Ishikawa (cell line): Measurements from ENCODE around the gene RPL10A.

Experiments used
- CEBPB ChIP-seq: IDR thresholded peaks from 2 replicates; pipeline ENCODE4 v1.6.1; 2012
- CREB1 ChIP-seq: IDR thresholded peaks from 2 replicates; pipeline ENCODE4 v1.6.1; 2012; ENCODE audit warnings: low read depth
- EGR1 ChIP-seq: IDR thresholded peaks from 2 replicates; pipeline ENCODE4 v1.6.1; 2012
- EP300 ChIP-seq: IDR thresholded peaks from 2 replicates; pipeline ENCODE4 v1.6.1; 2012; ENCODE audit warnings: borderline replicate concordance
- FOXM1 ChIP-seq: IDR thresholded peaks from 2 replicates; pipeline ENCODE4 v1.6.1; 2012; ENCODE audit warnings: low read depth, borderline replicate concordance
- NFIC ChIP-seq: IDR thresholded peaks from 2 replicates; pipeline ENCODE4 v1.6.1; 2012
- RAD21 ChIP-seq: IDR thresholded peaks from 2 replicates; pipeline ENCODE4 v1.6.1; 2012; ENCODE audit warnings: low read depth
- TAF1 ChIP-seq: IDR thresholded peaks from 2 replicates; pipeline ENCODE4 v1.6.1; 2012; ENCODE audit warnings: low read depth, mild to moderate bottlenecking
- TCF12 ChIP-seq: IDR thresholded peaks from 2 replicates; pipeline ENCODE4 v1.6.1; 2012; ENCODE audit warnings: low read depth
- TEAD4 ChIP-seq: IDR thresholded peaks from 2 replicates; pipeline ENCODE4 v1.6.1; 2012
- YY1 ChIP-seq: IDR thresholded peaks from 2 replicates; pipeline ENCODE4 v1.6.1; 2012; ENCODE audit warnings: low read depth
- ZBTB7A ChIP-seq: IDR thresholded peaks from 2 replicates; pipeline ENCODE4 v1.6.1; 2012; ENCODE audit warnings: low read depth
- TF ChIP-seq, protein P1 (sequence below): IDR thresholded peaks from 2 replicates; pipeline ENCODE4 v1.6.1; 2012; ENCODE audit warnings: low read depth, mild to moderate bottlenecking
- TF ChIP-seq, protein P2 (sequence below): IDR thresholded peaks from 2 replicates; pipeline ENCODE4 v1.6.1; 2012
- TF ChIP-seq, protein P3 (sequence below): IDR thresholded peaks from 2 replicates; pipeline ENCODE4 v1.6.1; 2012

RPL10A gene

DNA sequence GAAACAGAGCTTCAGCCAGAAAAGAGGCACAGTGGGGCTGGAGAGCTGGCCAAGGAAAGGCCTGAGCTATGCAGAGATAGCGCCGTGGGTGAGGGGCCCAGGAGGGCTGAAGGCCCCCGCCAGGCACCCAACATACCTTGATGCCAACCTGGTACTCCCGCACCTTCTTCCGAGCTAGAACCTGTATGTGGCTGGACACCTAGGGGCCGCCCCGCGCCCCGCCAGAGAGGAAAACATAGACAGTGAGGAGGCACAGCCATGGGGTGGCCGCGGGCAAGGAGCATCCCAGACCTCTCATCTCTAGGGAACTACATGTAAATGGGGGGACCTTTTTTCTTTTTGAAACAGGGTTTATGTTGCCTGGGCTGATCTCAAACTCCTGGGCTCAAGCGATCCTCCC is 12.0 kb downstream of the RPL10A start:
- no peak for TF ChIP-seq EP300
- no peak for TF ChIP-seq RAD21
- TF ChIP-seq, protein P1, sequence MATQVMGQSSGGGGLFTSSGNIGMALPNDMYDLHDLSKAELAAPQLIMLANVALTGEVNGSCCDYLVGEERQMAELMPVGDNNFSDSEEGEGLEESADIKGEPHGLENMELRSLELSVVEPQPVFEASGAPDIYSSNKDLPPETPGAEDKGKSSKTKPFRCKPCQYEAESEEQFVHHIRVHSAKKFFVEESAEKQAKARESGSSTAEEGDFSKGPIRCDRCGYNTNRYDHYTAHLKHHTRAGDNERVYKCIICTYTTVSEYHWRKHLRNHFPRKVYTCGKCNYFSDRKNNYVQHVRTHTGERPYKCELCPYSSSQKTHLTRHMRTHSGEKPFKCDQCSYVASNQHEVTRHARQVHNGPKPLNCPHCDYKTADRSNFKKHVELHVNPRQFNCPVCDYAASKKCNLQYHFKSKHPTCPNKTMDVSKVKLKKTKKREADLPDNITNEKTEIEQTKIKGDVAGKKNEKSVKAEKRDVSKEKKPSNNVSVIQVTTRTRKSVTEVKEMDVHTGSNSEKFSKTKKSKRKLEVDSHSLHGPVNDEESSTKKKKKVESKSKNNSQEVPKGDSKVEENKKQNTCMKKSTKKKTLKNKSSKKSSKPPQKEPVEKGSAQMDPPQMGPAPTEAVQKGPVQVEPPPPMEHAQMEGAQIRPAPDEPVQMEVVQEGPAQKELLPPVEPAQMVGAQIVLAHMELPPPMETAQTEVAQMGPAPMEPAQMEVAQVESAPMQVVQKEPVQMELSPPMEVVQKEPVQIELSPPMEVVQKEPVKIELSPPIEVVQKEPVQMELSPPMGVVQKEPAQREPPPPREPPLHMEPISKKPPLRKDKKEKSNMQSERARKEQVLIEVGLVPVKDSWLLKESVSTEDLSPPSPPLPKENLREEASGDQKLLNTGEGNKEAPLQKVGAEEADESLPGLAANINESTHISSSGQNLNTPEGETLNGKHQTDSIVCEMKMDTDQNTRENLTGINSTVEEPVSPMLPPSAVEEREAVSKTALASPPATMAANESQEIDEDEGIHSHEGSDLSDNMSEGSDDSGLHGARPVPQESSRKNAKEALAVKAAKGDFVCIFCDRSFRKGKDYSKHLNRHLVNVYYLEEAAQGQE = no peak
- TF ChIP-seq EGR1 = no peak
- no peak for TF ChIP-seq TAF1
- TF ChIP-seq FOXM1 = no peak

- no peak for TF ChIP-seq TEAD4
- TF ChIP-seq, protein P2, sequence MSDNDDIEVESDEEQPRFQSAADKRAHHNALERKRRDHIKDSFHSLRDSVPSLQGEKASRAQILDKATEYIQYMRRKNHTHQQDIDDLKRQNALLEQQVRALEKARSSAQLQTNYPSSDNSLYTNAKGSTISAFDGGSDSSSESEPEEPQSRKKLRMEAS = no peak
- TF ChIP-seq CEBPB = no peak
- TF ChIP-seq, protein P3, sequence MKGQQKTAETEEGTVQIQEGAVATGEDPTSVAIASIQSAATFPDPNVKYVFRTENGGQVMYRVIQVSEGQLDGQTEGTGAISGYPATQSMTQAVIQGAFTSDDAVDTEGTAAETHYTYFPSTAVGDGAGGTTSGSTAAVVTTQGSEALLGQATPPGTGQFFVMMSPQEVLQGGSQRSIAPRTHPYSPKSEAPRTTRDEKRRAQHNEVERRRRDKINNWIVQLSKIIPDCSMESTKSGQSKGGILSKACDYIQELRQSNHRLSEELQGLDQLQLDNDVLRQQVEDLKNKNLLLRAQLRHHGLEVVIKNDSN = no peak
- TF ChIP-seq EP300 = no peak
These were observed 13.0 kb downstream of the RPL10A start for GRCh38 chr6:35481226-35481625.

DNA sequence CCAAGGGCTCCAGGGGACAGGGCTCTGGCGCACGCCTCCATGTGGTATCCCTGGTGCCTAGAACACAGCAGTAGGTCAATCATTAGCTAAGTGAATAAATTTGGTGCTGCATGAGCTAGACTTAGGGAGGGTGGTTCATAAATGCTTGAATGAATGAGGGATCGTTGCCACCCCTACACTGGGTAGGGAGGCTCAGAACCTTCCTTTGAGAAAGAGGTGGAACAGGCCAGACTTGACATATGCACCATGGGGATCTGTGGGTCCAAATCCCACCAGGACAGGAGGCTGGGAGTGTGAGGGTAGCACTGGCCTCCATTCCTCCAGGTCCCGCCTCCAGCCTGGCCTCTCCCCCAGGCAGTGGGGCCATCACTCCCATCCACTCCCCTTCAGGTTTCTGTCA is 14.9 kb downstream of the RPL10A start:
- TF ChIP-seq TCF12 = no peak
- TF ChIP-seq, protein P1 = no peak
- TF ChIP-seq RAD21 = no peak
- TF ChIP-seq CREB1 = no peak

GRCh38 chr6:35483490-35483889 is 15.3 kb downstream of the RPL10A start:
- no peak for TF ChIP-seq TAF1
- TF ChIP-seq, protein P2 = no peak
- TF ChIP-seq EGR1 = no peak
- TF ChIP-seq TCF12 = no peak
- TF ChIP-seq, protein P3 = no peak

DNA sequence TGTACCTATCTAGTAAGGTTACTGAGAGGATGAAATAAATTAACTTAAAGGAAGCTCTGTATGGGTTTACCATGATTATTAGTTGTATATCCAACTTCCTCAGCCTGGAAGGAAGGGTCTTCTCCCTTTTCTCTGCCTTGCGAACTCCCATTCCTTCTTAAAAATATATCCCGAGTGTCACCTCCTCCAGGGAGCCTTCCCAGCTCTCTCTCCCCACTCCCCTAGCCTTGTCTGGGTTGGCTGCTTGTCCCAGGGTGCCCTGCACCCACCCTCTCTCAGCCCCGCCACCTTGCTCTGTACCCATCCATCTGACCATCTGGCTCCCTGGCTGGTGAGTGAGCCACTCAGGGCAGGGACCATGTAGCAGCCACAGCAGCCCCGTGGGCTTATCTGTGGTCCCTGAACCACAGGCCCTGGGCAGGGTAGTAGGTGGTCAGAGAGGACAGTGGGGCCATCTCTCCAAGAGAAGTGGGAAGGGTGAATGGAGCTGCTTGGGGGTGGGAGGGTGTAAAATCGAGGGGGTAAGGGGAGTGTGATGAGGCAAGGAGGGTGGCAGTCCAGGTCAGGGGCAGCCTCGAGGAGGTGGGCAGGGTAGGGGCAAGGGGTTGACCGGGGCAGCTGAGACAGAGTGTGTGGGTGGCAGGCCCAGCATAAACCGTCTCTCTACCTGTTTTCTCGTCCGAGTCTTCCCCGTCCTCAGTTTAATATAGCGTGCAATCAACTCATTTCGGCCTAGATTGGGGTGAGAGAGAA is 15.9 kb downstream of the RPL10A start:
- no peak for TF ChIP-seq TEAD4
- TF ChIP-seq ZBTB7A = no peak
- TF ChIP-seq EP300 = no peak
- TF ChIP-seq TAF1 = no peak
- no peak for TF ChIP-seq CEBPB
- TF ChIP-seq, protein P1 = no peak

- TF ChIP-seq TCF12 = no peak
- TF ChIP-seq, protein P2 = no peak
- no peak for TF ChIP-seq CREB1
- TF ChIP-seq NFIC = no peak
- no peak for TF ChIP-seq TEAD4
- no peak for TF ChIP-seq RAD21
- TF ChIP-seq, protein P1 = no peak
- no peak for TF ChIP-seq TAF1
- TF ChIP-seq, protein P3 = no peak
- TF ChIP-seq CEBPB = no peak
- TF ChIP-seq FOXM1 = no peak
- no peak for TF ChIP-seq YY1
These were observed 16.8 kb downstream of the RPL10A start for GRCh38 chr6:35484921-35485392.
